Tongue (tissue), 2 donors: Measurements from ENCODE around the gene GRM6. TPM values are rescaled to one million over a fixed set of nuclear protein-coding genes. Genes with fewer than 3 reads are reported as not detected.

Experiments
- DNase-seq: peaks from one replicate; pipeline ENCODE4 v3.0.0-alpha.2; 2015
- total RNA-seq: library from RNA; depleted of rRNA; stranded (reverse); fragments of >200 nt; gene quantifications from one replicate; pipeline ENCODE4 v1.2.3, GENCODE V29; 2014

The GRM6 gene
- not detected for total RNA-seq

GRCh38 chr5:178994580-178995340, at the start of gene GRM6:
Gene GRM6, minus strand, starts transcription at chr5:178995320. Its CDS starts 376 bp downstream, at chr5:178994944.
- DNase-seq: peak; percentile 9

GRCh38 chr5:179044765-179045164, 49.6 kb upstream of the GRM6 start:
- no peak for DNase-seq

DNA sequence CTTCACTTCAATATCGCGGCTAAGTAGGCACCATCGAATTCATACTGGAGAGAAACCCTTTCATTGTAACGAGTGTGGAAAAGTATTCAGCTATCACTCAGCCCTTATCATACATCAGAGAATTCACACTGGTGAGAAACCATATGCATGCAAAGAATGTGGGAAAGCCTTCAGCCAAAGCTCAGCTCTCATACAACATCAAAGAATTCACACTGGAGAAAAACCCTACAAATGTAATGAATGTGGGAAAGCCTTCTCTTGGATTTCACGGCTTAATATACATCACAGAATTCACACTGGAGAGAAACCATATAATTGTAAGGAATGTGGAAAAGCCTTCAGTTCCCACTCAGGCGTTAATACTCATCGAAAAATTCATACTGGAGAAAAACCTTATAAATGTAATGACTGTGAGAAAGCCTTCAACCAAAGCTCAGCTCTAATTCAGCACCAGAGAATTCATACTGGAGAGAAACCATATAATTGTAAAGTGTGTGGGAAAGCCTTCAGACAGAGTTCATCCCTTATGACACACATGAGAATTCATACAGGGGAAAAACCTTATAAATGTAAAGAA, 38.0 kb upstream of the GRM6 start:
- no peak for DNase-seq

GRCh38 chr5:179023528-179024189, 28.5 kb upstream of the GRM6 start, which contains the start of gene ZNF879:
Gene ZNF879, plus strand, starts transcription at chr5:179023804. Its CDS starts 1,201 bp downstream, at chr5:179025005.
- peak; percentile 98 for DNase-seq

GRCh38 chr5:179008667-179009066, 13.5 kb upstream of the GRM6 start:
- DNase-seq: no peak

DNA sequence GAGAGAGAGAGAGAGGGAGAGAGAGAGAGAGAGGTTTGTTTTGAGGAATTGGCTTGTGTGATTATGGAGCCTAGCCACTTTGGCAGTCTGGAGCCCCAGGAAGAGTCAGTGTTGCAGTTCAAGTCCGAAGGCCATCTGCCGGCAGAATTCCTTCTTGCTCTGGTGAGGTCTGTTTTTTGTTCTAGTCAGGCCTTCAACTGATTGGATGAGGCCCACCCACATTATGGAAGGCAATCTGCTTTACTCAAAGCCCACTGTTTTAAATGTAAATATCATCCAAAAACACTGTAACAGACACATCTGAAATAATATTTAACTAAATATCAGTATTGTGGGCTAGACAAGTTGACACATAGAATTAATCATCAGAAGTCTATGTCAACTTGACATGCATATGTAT, 11.4 kb upstream of the GRM6 start:
- no peak for DNase-seq

DNA sequence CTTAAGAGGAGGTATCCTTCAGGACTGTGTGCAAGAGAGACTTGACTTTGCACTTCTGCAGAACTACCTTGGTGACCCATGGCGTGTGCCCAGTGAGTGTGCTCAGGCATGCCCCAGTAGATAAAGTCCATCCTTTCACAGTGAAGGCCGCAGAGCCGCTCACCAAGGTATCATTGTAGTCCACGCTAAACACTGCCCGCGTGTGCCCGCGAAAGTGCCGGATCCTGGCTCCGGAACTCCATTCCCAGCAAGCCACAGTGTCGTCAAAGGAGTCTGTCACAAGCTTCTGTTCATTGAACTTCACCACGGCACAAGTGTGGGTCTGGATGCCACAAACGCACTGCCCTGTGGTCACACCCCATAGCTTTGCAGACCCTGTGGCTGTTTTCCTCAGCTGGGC, 3.3 kb upstream of the GRM6 start:
- DNase-seq: no peak

DNA sequence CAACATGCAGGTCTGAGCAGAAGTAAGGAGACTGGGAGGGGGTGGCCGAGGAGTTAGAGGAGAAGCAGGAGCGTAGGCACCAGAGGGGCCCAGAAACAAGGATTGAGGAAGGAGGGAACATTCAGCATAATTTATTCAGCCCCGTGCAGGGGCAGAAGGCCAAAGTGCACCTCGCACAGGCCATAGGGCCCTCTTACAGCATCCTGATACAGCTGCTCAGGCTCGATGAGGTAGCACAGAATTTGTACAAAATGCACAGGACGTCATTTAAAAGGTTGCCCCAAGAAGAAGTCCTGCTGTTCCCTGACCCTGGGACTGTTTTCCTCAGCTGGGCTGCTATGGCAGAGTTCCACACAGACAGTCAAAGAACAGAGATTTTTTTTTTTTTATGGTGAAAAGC, 2.1 kb upstream of the GRM6 start:
- DNase-seq: no peak

DNA sequence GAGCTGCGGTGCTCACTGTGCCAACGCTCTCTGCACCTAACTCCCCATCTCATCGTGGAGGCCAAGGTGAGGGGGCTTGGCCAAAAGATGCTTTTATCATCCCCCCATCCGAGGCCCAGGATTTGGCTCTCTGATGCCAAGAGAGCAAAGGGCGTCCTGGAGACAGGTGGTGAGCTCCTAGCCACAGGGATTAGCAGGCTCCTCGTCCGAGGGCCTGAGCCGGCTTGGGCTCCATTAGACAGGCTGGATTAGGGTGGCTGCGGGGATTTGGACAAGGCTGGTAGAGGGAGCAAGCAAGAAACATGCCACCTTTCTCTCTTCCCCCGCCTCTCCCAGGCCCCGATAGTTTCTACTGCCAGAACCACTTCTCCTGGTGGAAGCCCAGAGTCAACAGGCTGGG, 1.0 kb upstream of the GRM6 start:
- no peak for DNase-seq

DNA sequence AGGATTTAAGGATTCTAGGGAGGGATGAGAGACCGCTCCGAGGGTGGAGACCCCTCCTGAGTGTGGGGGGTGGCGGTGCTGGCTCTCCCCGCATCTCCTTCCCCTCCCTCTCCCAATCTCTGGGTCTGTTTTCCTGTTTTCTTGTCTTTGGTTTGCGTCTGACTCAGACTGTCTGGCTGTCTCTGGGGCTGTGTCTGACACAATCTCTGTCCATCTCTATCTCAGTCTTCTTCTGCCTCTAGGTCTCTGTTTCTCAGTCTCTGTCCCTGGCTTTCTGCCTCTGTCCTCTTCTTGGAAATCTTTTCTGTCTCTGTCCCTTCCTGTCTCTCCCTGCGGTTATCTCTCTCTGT, 196 bp upstream of the GRM6 start:
- no peak for DNase-seq

DNA sequence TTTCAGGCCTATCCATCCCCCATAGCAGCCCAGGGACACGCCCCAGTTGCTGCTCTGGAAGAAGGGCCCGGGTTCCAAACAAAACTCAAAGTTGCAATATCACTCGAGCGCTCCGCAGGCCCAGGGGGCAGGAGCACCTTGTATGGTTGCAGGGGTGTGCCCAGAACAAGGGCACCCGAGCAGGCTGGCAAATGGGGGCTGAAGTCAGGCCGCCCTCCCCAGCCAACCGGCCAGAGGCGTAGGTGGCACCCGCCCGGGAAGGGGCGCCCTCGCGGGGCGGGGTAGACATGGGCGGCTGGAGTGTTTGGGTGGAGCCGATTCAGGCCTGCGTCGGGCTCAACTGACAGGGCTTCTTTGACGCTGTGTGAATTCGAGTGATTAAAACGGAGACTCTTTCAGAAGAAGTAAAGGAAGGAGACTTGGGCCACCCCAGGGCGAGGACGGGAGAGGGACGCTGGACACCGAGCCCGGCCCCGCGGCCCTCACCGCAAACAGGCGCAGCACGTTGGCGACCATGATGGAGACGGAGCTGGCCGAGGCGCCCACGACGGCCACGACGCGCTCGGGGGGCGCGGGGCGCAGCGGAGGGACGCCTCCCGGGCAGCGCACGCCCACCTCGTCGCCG, 1.1 kb downstream of the GRM6 start:
- no peak for DNase-seq

DNA sequence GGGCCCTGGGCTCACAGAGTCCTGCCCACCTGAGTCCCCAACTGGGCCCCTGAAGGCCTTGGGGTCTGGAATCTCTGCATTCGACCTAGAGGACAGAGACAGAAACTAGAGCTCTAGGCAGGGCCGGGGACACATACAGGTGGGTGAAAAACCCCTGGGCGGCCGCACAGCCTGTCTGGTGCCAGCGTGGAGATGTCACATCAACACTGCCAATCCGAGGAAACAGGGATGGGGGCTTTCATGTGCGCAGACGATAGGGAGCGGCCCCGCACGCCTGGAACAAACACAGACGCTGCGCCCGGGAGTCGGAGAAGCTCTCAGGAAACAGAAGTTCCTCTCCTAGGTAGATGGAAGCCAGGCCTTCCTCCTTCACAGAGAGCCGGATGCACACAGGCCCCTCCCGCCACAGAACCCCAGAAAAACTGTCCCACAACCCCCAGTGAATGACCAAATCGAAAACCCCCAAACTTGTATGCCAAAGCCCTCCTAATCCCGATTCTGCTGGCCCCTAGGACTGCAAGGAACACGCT, 1.8 kb downstream of the GRM6 start:
- DNase-seq: no peak

DNA sequence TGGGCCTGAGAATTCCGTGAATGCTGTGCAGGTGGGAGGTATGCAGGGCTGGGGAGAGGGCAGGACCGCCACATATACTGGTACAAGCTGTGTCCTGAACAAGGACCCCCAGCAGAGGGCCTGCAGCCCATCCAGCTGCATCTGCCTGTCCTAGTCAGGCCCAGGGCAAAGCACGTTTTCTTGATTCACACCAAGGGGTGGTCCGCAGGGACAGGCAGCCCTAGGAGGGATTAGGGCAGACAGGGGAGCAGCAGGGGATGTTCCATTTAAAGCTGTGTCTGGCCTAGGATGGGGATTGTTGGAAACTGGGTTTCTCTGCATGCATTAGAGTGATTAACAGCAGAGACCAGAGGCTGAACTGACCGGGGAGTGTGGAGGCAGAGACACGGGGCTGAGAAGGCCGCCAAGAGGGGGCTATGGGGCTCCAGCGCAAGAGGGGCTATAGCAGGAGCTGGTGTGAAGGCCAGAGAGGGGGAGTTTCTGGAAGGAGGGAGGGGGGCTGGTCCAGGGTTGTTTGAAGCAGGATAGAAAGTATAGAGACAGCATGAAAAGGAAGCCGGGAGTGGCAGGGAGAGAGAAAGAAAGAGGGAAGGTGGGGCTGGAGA, 2.7 kb downstream of the GRM6 start:
- DNase-seq: no peak

DNA sequence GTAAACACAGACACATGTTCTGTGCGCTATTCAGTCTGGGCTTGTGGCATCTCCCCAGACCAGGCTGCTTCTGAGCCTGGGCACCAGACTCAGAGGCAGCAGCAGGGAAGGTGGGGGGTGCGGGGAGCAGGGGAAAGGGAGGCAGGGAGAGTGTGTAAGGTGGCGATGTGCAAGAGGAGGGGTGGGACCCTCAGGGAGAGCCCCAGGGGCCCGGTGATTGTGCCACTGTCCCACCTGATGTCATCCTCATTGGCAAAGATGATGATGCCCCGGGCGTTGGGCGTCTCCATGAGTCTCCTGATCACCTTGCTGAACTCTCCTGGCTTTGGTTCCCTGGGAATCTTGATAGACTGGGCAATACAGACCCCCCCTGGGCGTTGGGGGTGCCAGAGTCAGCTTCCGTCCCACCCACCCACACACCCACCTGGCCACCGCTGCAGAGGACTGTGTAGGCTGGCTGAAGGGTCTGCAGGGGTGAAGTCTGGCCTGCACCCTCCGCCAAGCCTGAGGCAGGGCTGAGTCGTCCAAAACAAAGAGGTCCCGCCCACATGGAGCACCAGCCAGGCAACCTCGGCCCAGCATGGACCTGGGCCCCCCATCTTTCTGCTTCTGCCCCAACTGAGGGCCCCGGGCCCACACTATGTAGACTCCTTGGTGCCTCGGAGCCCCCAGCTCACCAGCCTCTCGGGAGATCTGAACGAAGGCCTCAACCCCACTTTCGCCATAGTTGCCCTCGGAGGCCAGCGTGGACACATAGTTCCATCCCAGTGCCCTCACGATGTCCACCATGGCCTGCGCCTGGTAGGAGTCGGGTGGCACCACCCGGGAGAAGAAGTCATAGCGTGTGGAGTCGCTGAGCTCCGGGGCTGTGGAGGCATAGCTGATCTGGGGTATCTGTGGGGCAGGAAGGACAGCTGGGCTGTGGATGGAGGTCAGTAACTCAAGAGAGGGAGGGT, 3.7 kb downstream of the GRM6 start:
- no peak for DNase-seq

DNA sequence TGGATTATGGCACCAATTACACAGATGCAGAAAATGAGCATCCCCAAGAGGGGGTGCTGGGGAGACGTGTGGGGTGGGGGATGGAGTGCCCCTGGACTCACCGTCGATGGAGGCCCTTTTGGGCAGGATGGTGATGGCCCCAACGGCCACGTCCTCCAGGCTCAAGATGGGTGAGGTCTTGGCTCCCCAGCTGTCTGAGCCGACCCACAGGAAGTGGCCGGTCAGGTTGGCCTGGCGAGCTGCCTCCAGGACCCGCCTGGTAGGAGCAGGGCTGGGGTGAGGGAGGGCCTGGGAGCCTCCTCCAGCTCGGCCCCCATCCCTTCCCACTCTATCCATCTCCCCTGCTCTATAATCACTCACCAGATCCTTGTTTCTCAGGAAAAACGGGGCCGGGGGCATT, 4.6 kb downstream of the GRM6 start:
- no peak for DNase-seq

DNA sequence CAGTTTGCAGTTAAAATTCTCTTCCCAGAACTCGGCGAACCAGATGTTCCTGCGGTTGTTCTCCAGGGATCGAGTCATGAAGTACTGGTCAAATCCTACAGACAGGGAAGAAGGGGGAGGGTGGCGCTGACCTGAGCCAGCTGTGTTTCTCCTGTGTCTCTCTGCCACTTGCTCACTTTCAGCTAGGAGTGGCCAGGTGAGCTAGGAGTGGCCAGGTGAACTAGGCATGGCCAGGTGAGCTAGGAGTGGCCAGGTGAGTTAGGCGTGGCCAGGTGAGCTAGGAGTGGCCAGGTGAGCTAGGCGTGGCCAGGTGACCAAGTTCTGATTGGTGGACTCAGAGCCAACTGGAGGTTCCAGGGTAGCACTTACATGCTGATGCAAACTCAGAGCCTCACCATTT, 5.8 kb downstream of the GRM6 start:
- DNase-seq: no peak

- no peak for DNase-seq
Measured at GRCh38 chr5:178988436-178989220, 6.5 kb downstream of the GRM6 start.

- no peak for DNase-seq
Measured at GRCh38 chr5:178986326-178986960, 8.7 kb downstream of the GRM6 start.

- no peak for DNase-seq
Measured at GRCh38 chr5:178984145-178985072, 10.7 kb downstream of the GRM6 start.
